PC-3 (cell line): ENCODE results near the gene UACA. TPM values are rescaled to one million over a fixed set of nuclear protein-coding genes. Genes with fewer than 3 reads are reported as not detected.

Source experiments
- ATAC-seq: fragments of 200-7000 bp; cut with Tn5 transposase; 2 replicates; pipeline ENCODE4 v1.9.1; 2020; ENCODE audit warnings: mild to moderate bottlenecking, moderate library complexity
- BruUV-seq: library from RNA; stranded (reverse); fragments of 400-500 nt; replicated peaks from 2 replicates; lab custom pipeline; 2021; lab: Mats Ljungman, UMichigan
- CTCF ChIA-PET: fragments of 300-600 bp; sonication (Branson Sonifier 250); formaldehyde crosslinking; loops from one replicate; lab custom pipeline; 2022; ENCODE audit warnings: antibody characterized with exemption; lab: Charles Lee
- POLR2A ChIA-PET: fragments of 300-600 bp; sonication (Branson Sonifier 250); formaldehyde crosslinking; loops from one replicate; lab custom pipeline; 2022; ENCODE audit warnings: antibody characterized with exemption; ENCODE audit not compliant: unreplicated experiment; lab: Charles Lee
- DNase-seq: peaks from one replicate; pipeline ENCODE4 v3.0.0-alpha.2; 2015
- H2AFZ ChIP-seq: fragments of 300-600 bp; sonication (generic); 2 replicates; pipeline ENCODE4 v1.6.0; 2016; ENCODE audit warnings: antibody characterized with exemption, low read length
- H3F3A ChIP-seq: fragments of 300-600 bp; sonication (generic); one replicate; pipeline ENCODE4 v1.6.0; 2017; ENCODE audit warnings: antibody characterized with exemption, low read length, control low read depth, mild to moderate bottlenecking; ENCODE audit not compliant: unreplicated experiment
- H3K27ac ChIP-seq: fragments of 300-600 bp; sonication (generic); 2 replicates; pipeline ENCODE4 v1.5.1; 2016; ENCODE audit warnings: mild to moderate bottlenecking, low read length
- H3K27me3 ChIP-seq: fragments of 300-600 bp; sonication (generic); 2 replicates; pipeline ENCODE4 v1.6.1; 2016; ENCODE audit warnings: low read length, mixed read lengths
- H3K36me3 ChIP-seq: fragments of 300-600 bp; sonication (generic); 2 replicates; pipeline ENCODE4 v1.6.1; 2016; ENCODE audit warnings: low read depth, mixed run types, low read length, mixed read lengths
- H3K4me1 ChIP-seq: fragments of 300-600 bp; sonication (generic); 2 replicates; pipeline ENCODE4 v1.5.1; 2016; ENCODE audit warnings: low read length; ENCODE audit not compliant: insufficient read depth
- H3K4me2 ChIP-seq: fragments of 300-600 bp; sonication (generic); 2 replicates; pipeline ENCODE4 v1.6.0; 2016; ENCODE audit warnings: low read length
- H3K4me3 ChIP-seq: fragments of 300-600 bp; sonication (generic); 2 replicates; pipeline ENCODE4 v1.5.1; 2016; ENCODE audit warnings: mild to moderate bottlenecking, low read length, mixed read lengths
- H3K79me2 ChIP-seq: fragments of 300-600 bp; sonication (generic); 2 replicates; pipeline ENCODE4 v1.6.1; 2017; ENCODE audit warnings: low read length, mixed read lengths
- H3K9ac ChIP-seq: fragments of 300-600 bp; sonication (generic); 2 replicates; pipeline ENCODE4 v1.6.0; 2016; ENCODE audit warnings: mild to moderate bottlenecking, low read length
- H3K9me2 ChIP-seq: fragments of 300-600 bp; sonication (generic); replicated peaks from 2 replicates; pipeline ENCODE4 v1.6.1; 2016; ENCODE audit warnings: mixed run types, low read length, mixed read lengths
- H3K9me3 ChIP-seq: fragments of 300-600 bp; sonication (generic); 2 replicates; pipeline ENCODE4 v1.6.1; 2016; ENCODE audit warnings: low read length, mixed read lengths
- H4K20me1 ChIP-seq: fragments of 300-600 bp; sonication (generic); 2 replicates; pipeline ENCODE4 v1.6.1; 2016; ENCODE audit warnings: low read length, mixed read lengths
- CTCF ChIP-seq: fragments of 300-600 bp; sonication (generic); conservative IDR thresholded peaks from 2 replicates; pipeline ENCODE4 v1.5.1; 2017; ENCODE audit warnings: antibody characterized with exemption, low read depth, mild to moderate bottlenecking, low read length
- EZH2 ChIP-seq: fragments of 300-600 bp; sonication (generic); IDR thresholded peaks from one replicate; pipeline ENCODE4 v1.6.1; 2017; ENCODE audit warnings: antibody characterized with exemption, mild to moderate bottlenecking, low read length; ENCODE audit not compliant: unreplicated experiment
- EZH2phosphoT487 ChIP-seq: fragments of 300-600 bp; sonication (generic); IDR thresholded peaks from 2 replicates; pipeline ENCODE4 v1.6.1; 2018; ENCODE audit warnings: mild to moderate bottlenecking, antibody characterized with exemption, low read length, borderline replicate concordance
- intact Hi-C: fragments of 100-400 bp; cut with micrococcal nuclease; formaldehyde crosslinking; loops from 2 replicates; pipeline ENCODE4 v1.9.0; 2023
- total RNA-seq: library from RNA; depleted of rRNA; stranded (reverse); fragments of >200 nt; gene quantifications from 2 replicates; pipeline ENCODE4 v1.2.3, GENCODE V29; 2014

Gene UACA
- total RNA-seq, 1 experiment from 2014 or later, result 21.7 TPM

GRCh38 chr15:70611286-70611685 is 152.1 kb downstream of the UACA start:
- H3K27me3 ChIP-seq, result no peaks in the 10 kb centered on the region
- H3K79me2 ChIP-seq, result no peaks in the 10 kb centered on the region
- intact Hi-C loops, result no loop called here
- POLR2A ChIA-PET, result no interaction called here
- no peaks in the 10 kb centered on the region for H3K4me1 ChIP-seq
- no peak overlapping the region for H2AFZ ChIP-seq
- no peaks in the 10 kb centered on the region for H4K20me1 ChIP-seq
- H3F3A ChIP-seq, result no peaks in the 10 kb centered on the region
- no peaks in the 10 kb centered on the region for H3K9me3 ChIP-seq
- TF ChIP-seq CTCF (no peak), EZH2phosphoT487 (no peak), EZH2 (no peak)
- H3K4me2 ChIP-seq, result no peak overlapping the region
- no TSS peak for BruUV-seq
- H3K9me2 ChIP-seq, result no peaks in the 10 kb centered on the region
- H3K27ac ChIP-seq, result no peak overlapping the region
- DNase-seq (no peak), ATAC-seq (no peak)
- H3K4me3 ChIP-seq, result no peak overlapping the region
- no peak overlapping the region for H3K9ac ChIP-seq
- CTCF ChIA-PET, result no interaction called here
- H3K36me3 ChIP-seq, result no peaks in the 10 kb centered on the region

- H4K20me1 ChIP-seq, result no peaks in the 10 kb centered on the region
- no peaks in the 10 kb centered on the region for H3K36me3 ChIP-seq
- peaks cover 4% of the 10 kb centered on the region for H3K4me1 ChIP-seq
- ATAC-seq (no peak), DNase-seq (no peak)
- no peaks in the 10 kb centered on the region for H3K9me3 ChIP-seq
- H3F3A ChIP-seq, result no peaks in the 10 kb centered on the region
- H3K4me3 ChIP-seq, result no peak overlapping the region
- POLR2A ChIA-PET, result no interaction called here
- H3K79me2 ChIP-seq, result no peaks in the 10 kb centered on the region
- H3K27ac ChIP-seq, result no peak overlapping the region
- intact Hi-C loops, result no loop called here
- no peaks in the 10 kb centered on the region for H3K9me2 ChIP-seq
- no peak overlapping the region for H3K4me2 ChIP-seq
- H3K9ac ChIP-seq, result no peak overlapping the region
- H2AFZ ChIP-seq, result no peak overlapping the region
- BruUV-seq, result no TSS peak
- CTCF ChIA-PET, result no interaction called here
- TF ChIP-seq EZH2 (no peak), CTCF (no peak), EZH2phosphoT487 (no peak)
- no peaks in the 10 kb centered on the region for H3K27me3 ChIP-seq
Measured at GRCh38 chr15:70610541-70610940, 152.8 kb downstream of the UACA start.

- TF ChIP-seq EZH2phosphoT487 (no peak), CTCF (no peak), EZH2 (no peak)
- POLR2A ChIA-PET, result no interaction called here
- no peak for ATAC-seq
Measured at GRCh38 chr15:70609889-70610288, 153.5 kb downstream of the UACA start.

More at GRCh38 chr15:70609889-70610288, 153.5 kb downstream of the UACA start:
- CTCF ChIA-PET, result no interaction called here
- Histone ChIP-seq H3K4me3 (no peak overlapping the region), H3K27ac (no peak overlapping the region), H4K20me1 (no peaks in the 10 kb centered on the region), H3K9me2 (no peaks in the 10 kb centered on the region), H3K27me3 (no peaks in the 10 kb centered on the region), H3K36me3 (no peaks in the 10 kb centered on the region), H3K79me2 (no peaks in the 10 kb centered on the region), H3K9me3 (no peaks in the 10 kb centered on the region), H3F3A (no peaks in the 10 kb centered on the region), H3K4me2 (no peak overlapping the region), H3K9ac (no peak overlapping the region), H2AFZ (no peak overlapping the region), H3K4me1 (peaks cover 11% of the 10 kb centered on the region)
- DNase-seq, result no peak
- no TSS peak for BruUV-seq
- intact Hi-C loops, result no loop called here
